ENCODE results near the gene ZNF670.

Gene ZNF670

GRCh38 chr1:247113733-247114271 lies 35.2 kb upstream of the ZNF670 start:
- H3F3A ChIP-seq (ENCODE audit: insufficient read depth) = no peaks in the 10 kb centered on the region
- H3K4me2 ChIP-seq (ENCODE audit: low read depth, low read length, poor library complexity, severe bottlenecking) = no peak overlapping the region
- H3K9me3 ChIP-seq (ENCODE audit: insufficient read depth, low read length) = no peaks in the 10 kb centered on the region
- TF ChIP-seq EZH2phosphoT487 (conservative IDR thresholded peaks at IDR 0.05; ENCODE audit: low read length) = no peak
- no peak for TF ChIP-seq CTCF (IDR thresholded peaks at IDR 0.05; ENCODE audit: insufficient read depth, low read length, poor library complexity, severe bottlenecking)
- H3K36me3 ChIP-seq (ENCODE audit: low read length) = no peaks in the 10 kb centered on the region
- H3K9ac ChIP-seq (ENCODE audit: low read length) = no peak overlapping the region
- H3K9me2 ChIP-seq (replicated peaks; ENCODE audit: insufficient read depth, low read length) = no peaks in the 10 kb centered on the region
- no peaks in the 10 kb centered on the region for H3K79me2 ChIP-seq (ENCODE audit: insufficient read depth, low read length)
- H3K27ac ChIP-seq (ENCODE audit: low read depth, low read length) = no peak overlapping the region
- H3K27me3 ChIP-seq (ENCODE audit: low read length) = no peaks in the 10 kb centered on the region
- no peak overlapping the region for H2AFZ ChIP-seq (ENCODE audit: low read depth, low read length, severe bottlenecking)
- H4K20me1 ChIP-seq (ENCODE audit: low read depth, low read length) = no peaks in the 10 kb centered on the region
- no peak overlapping the region for H3K4me3 ChIP-seq (ENCODE audit: insufficient read depth, low read length, poor library complexity, severe bottlenecking)

- no peak for TF ChIP-seq CTCF (IDR thresholded peaks at IDR 0.05; ENCODE audit: insufficient read depth, low read length, poor library complexity, severe bottlenecking)
- TF ChIP-seq EZH2phosphoT487 (conservative IDR thresholded peaks at IDR 0.05; ENCODE audit: low read length) = no peak
- Histone ChIP-seq H3K9ac (ENCODE audit: low read length) (no peak overlapping the region), H3K4me2 (ENCODE audit: low read depth, low read length, poor library complexity, severe bottlenecking) (no peak overlapping the region)
Measured at GRCh38 chr1:247113094-247113497, 34.5 kb upstream of the ZNF670 start.

DNA sequence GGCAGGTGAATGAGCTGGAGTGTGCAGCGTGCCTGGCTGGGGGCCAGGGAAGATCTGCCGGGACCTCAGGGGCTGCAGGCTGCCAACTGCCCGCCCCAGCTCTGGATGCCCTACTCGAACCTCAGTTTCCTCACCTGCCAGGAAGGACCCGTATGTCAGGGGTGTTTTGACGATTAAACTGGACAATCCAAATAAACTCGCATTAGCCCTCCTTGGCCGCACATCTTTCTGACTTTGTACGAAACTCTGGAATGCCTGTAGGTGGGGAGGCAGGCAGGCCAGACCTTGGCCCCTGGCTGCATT lies 33.8 kb upstream of the ZNF670 start:
- Histone ChIP-seq H3F3A (ENCODE audit: insufficient read depth) (no peaks in the 10 kb centered on the region), H3K9ac (ENCODE audit: low read length) (no peak overlapping the region), H3K4me3 (ENCODE audit: insufficient read depth, low read length, poor library complexity, severe bottlenecking) (no peak overlapping the region), H2AFZ (ENCODE audit: low read depth, low read length, severe bottlenecking) (no peak overlapping the region), H3K9me3 (ENCODE audit: insufficient read depth, low read length) (no peaks in the 10 kb centered on the region), H3K4me2 (ENCODE audit: low read depth, low read length, poor library complexity, severe bottlenecking) (no peak overlapping the region), H3K9me2 (replicated peaks; ENCODE audit: insufficient read depth, low read length) (no peaks in the 10 kb centered on the region), H3K79me2 (ENCODE audit: insufficient read depth, low read length) (no peaks in the 10 kb centered on the region), H3K36me3 (ENCODE audit: low read length) (no peaks in the 10 kb centered on the region), H3K27ac (ENCODE audit: low read depth, low read length) (no peak overlapping the region), H3K27me3 (ENCODE audit: low read length) (no peaks in the 10 kb centered on the region), H4K20me1 (ENCODE audit: low read depth, low read length) (no peaks in the 10 kb centered on the region)
- TF ChIP-seq CTCF (IDR thresholded peaks at IDR 0.05; ENCODE audit: insufficient read depth, low read length, poor library complexity, severe bottlenecking) (no peak), EZH2phosphoT487 (conservative IDR thresholded peaks at IDR 0.05; ENCODE audit: low read length) (no peak)

More at GRCh38 chr1:247113094-247113497, 34.5 kb upstream of the ZNF670 start:
- no peak overlapping the region for H2AFZ ChIP-seq (ENCODE audit: low read depth, low read length, severe bottlenecking)
- no peak overlapping the region for H3K27ac ChIP-seq (ENCODE audit: low read depth, low read length)
- H3K79me2 ChIP-seq (ENCODE audit: insufficient read depth, low read length) = no peaks in the 10 kb centered on the region
- no peaks in the 10 kb centered on the region for H3K27me3 ChIP-seq (ENCODE audit: low read length)
- no peaks in the 10 kb centered on the region for H3K9me3 ChIP-seq (ENCODE audit: insufficient read depth, low read length)
- H4K20me1 ChIP-seq (ENCODE audit: low read depth, low read length) = no peaks in the 10 kb centered on the region
- no peaks in the 10 kb centered on the region for H3K9me2 ChIP-seq (replicated peaks; ENCODE audit: insufficient read depth, low read length)
- no peaks in the 10 kb centered on the region for H3K36me3 ChIP-seq (ENCODE audit: low read length)
- no peak overlapping the region for H3K4me3 ChIP-seq (ENCODE audit: insufficient read depth, low read length, poor library complexity, severe bottlenecking)
- no peaks in the 10 kb centered on the region for H3F3A ChIP-seq (ENCODE audit: insufficient read depth)

Measured in SU-DHL-6 (cell line).